DND-41 (cell line): ENCODE measurements around the gene HNRNPUL1.
A peak's percentile ranks its signal among the peaks of the same experiment; 100 is the strongest.

Source experiments
- ATAC-seq: fragments of 200-7000 bp; cut with Tn5 transposase; 3 replicates; pipeline ENCODE4 v1.9.1; 2021; ENCODE audit warnings: low read depth; ENCODE audit not compliant: insufficient read depth
- DNase-seq: peaks from one replicate; pipeline ENCODE4 v3.0.0-alpha.2; 2020
- H2AFZ ChIP-seq: 2 replicates; pipeline ENCODE4 v1.6.0; 2012; ENCODE audit warnings: low read depth, low read length
- H3K27ac ChIP-seq: 2 replicates; pipeline ENCODE4 v1.5.1; 2012; ENCODE audit warnings: low read length, inconsistent platforms
- H3K27me3 ChIP-seq: fragments of 200-600 bp; sonication (generic); 2 replicates; pipeline ENCODE4 v1.6.0; 2012; ENCODE audit warnings: low read length, mild to moderate bottlenecking, inconsistent platforms; ENCODE audit not compliant: insufficient read depth, poor library complexity
- H3K36me3 ChIP-seq: 2 replicates; pipeline ENCODE4 v1.5.1; 2012; ENCODE audit warnings: low read length, inconsistent platforms; ENCODE audit not compliant: insufficient read depth
- H3K4me1 ChIP-seq: 2 replicates; pipeline ENCODE4 v1.5.1; 2012; ENCODE audit warnings: mild to moderate bottlenecking, low read length; ENCODE audit not compliant: insufficient read depth
- H3K4me2 ChIP-seq: 2 replicates; pipeline ENCODE4 v1.6.0; 2012; ENCODE audit warnings: mild to moderate bottlenecking, moderate library complexity, low read length, inconsistent platforms; ENCODE audit not compliant: insufficient read depth
- H3K4me3 ChIP-seq, 2 experiments: fragments of 200-600 bp in 1 of 2; shearing (Covaris generic) in 1 of 2; 2 replicates each; pipeline ENCODE4 v1.5.1; 2012 to 2016; ENCODE audit warnings: inconsistent platforms in 2 of 2, low read length in 2 of 2, mild to moderate bottlenecking in 2 of 2, low read depth in 1 of 2, moderate library complexity in 1 of 2
- H3K79me2 ChIP-seq: 2 replicates; pipeline ENCODE4 v1.6.0; 2012; ENCODE audit warnings: low read length, inconsistent platforms; ENCODE audit not compliant: insufficient read depth
- H3K9ac ChIP-seq: 2 replicates; pipeline ENCODE4 v1.6.0; 2012; ENCODE audit warnings: low read depth, mild to moderate bottlenecking, inconsistent platforms, low read length, moderate library complexity
- H3K9me3 ChIP-seq: 2 replicates; pipeline ENCODE4 v1.5.1; 2012; ENCODE audit warnings: low read length, moderate library complexity, mild to moderate bottlenecking, inconsistent platforms; ENCODE audit not compliant: insufficient read depth, severe bottlenecking
- H4K20me1 ChIP-seq: 2 replicates; pipeline ENCODE4 v1.6.0; 2012; ENCODE audit warnings: low read length; ENCODE audit not compliant: insufficient read depth
- EZH2 ChIP-seq: IDR thresholded peaks from 3 replicates; pipeline ENCODE4 v1.6.1; 2012; ENCODE audit warnings: borderline replicate concordance, low read depth, mild to moderate bottlenecking, moderate library complexity, low read length, inconsistent platforms; ENCODE audit not compliant: severe bottlenecking
- TF ChIP-seq, protein P1 (sequence below): IDR thresholded peaks from 2 replicates; pipeline ENCODE4 v1.5.1; 2012; ENCODE audit warnings: borderline replicate concordance, low read length, moderate library complexity, mild to moderate bottlenecking; ENCODE audit not compliant: poor library complexity, severe bottlenecking; ENCODE audit errors: extremely low read depth

The HNRNPUL1 gene

DNA sequence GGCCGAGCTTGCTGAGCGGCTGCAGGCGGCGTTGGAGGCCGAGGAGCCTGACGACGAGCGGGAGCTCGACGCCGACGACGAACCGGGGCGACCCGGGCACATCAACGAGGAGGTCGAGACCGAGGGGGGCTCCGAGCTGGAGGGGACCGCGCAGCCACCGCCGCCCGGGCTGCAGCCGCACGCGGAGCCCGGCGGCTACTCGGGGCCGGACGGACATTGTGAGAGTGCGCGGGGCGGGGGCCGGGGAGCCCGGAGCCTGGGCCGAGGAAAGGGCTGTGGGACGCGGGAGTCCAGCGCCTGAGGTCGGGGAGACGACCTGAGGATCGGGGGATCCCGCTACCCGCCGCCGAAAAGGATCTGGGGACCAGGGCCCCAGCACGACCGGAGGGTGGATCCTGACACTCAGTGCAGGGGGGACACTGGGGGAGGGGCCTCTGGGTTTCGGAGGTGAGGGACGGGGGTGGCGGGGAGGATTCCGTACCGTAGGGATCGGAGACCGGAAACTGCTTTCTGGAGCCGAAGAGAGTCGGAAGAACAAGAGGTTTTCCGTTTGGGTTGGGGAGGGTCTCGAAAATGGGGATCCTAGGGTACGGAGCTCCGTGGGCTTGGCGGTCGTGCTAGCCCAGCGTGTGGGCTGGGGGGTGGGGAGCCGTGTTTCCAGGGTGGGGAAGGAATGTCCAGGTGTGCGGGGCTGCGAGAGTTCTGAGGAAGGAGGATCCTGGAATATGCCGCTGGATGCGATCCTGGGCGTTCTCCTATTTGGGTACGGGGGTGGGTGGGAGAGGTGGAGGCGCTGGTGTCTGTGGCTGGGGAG, 616 bp downstream of the HNRNPUL1 start:
- H3K4me2 ChIP-seq, result peak overlapping the region; percentile 76
- H3K27ac ChIP-seq, result peak overlapping the region; percentile 94
- H4K20me1 ChIP-seq, result peaks cover 28% of the 10 kb centered on the region
- TF ChIP-seq EZH2, result no peak
- TF ChIP-seq, protein P1, sequence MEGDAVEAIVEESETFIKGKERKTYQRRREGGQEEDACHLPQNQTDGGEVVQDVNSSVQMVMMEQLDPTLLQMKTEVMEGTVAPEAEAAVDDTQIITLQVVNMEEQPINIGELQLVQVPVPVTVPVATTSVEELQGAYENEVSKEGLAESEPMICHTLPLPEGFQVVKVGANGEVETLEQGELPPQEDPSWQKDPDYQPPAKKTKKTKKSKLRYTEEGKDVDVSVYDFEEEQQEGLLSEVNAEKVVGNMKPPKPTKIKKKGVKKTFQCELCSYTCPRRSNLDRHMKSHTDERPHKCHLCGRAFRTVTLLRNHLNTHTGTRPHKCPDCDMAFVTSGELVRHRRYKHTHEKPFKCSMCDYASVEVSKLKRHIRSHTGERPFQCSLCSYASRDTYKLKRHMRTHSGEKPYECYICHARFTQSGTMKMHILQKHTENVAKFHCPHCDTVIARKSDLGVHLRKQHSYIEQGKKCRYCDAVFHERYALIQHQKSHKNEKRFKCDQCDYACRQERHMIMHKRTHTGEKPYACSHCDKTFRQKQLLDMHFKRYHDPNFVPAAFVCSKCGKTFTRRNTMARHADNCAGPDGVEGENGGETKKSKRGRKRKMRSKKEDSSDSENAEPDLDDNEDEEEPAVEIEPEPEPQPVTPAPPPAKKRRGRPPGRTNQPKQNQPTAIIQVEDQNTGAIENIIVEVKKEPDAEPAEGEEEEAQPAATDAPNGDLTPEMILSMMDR, result no peak
- no peaks in the 10 kb centered on the region for H3K27me3 ChIP-seq
- H3K36me3 ChIP-seq, result peaks cover 47% of the 10 kb centered on the region
- peak overlapping the region; percentile 65 to 71 for H3K4me3 ChIP-seq
- peak overlapping the region; percentile 59 for H2AFZ ChIP-seq
- DNase-seq (peak; percentile 76), ATAC-seq (no peak)
- H3K4me1 ChIP-seq, result peaks cover 41% of the 10 kb centered on the region
- no peaks in the 10 kb centered on the region for H3K9me3 ChIP-seq
- peaks cover 63% of the 10 kb centered on the region for H3K79me2 ChIP-seq
- peak overlapping the region; percentile 98 for H3K9ac ChIP-seq

DNA sequence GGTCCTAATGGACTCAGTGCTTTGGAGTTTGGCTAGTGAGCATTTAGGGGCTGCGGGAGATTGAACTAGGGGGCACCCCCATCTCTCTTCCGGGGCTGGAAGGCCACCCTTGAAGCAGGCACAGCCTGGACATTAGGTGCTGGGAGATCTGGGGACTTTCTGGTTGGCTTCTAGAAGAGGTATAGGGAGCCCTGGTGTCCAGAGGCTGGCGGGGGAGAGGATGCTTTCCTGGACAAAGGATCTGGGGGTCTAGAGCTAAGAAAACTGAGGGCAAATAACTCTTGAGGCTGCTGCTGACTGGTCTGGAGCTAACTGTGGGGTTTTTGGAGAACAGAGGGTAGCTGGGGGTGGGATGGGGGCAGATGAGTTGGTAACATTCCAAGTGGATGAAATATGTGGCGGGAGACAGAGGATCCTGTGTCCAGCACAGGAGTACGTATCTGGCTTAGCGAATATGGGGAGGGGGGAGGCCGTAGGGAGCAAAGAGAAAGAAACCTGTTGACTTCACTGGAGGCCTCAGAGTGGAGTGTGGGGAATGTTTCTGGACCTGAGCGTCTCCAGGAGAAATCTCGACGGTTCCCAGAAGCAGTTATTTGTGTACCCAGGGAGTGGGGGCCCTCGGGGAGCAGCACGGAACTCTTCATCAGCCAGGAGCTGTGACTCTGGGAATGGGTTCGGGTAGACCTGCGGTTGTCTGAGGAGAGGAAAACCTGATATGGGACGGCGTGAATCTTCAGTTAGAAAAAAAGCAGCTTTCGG, 1.4 kb downstream of the HNRNPUL1 start:
- Histone ChIP-seq H3K36me3 (peaks cover 53% of the 10 kb centered on the region), H3K27ac (peak overlapping the region; percentile 94), H4K20me1 (peaks cover 28% of the 10 kb centered on the region), H2AFZ (no peak overlapping the region), H3K4me2 (peak overlapping the region; percentile 76), H3K4me1 (peaks cover 41% of the 10 kb centered on the region), H3K9me3 (no peaks in the 10 kb centered on the region), H3K9ac (peak overlapping the region; percentile 98), H3K27me3 (no peaks in the 10 kb centered on the region), H3K79me2 (peaks cover 70% of the 10 kb centered on the region), H3K4me3 (peak overlapping the region; percentile 65 to 71)
- DNase-seq (peak; percentile 13), ATAC-seq (no peak)
- TF ChIP-seq EZH2, result no peak
- TF ChIP-seq, protein P1, result no peak

DNA sequence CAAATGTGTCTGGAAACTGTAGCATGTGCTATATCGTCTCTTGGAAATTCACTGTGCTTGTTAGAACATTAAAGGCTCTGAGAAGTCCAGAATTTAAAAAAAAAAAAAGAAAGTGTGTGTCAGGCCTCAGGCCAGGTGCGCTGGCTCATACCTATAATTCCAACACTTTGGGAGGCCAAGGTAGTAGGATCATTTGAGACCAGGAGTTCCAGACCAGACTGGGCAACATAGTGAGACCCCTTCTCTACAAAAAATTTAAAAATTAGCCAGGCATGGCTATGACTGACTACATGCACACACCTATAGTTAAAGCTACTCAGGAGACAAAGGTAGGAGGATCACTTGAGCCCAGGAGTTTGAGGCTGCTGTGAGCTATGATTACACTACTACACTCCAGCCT, 4.9 kb downstream of the HNRNPUL1 start:
- Histone ChIP-seq H3K4me3 (no peak overlapping the region), H3K9ac (no peak overlapping the region), H3K36me3 (peaks cover 88% of the 10 kb centered on the region), H4K20me1 (peaks cover 56% of the 10 kb centered on the region), H3K27me3 (no peaks in the 10 kb centered on the region), H3K4me2 (no peak overlapping the region; the same call in 1 of the 2 replicates), H3K79me2 (peaks cover 91% of the 10 kb centered on the region), H3K4me1 (peaks cover 30% of the 10 kb centered on the region), H3K9me3 (no peaks in the 10 kb centered on the region), H2AFZ (no peak overlapping the region), H3K27ac (no peak overlapping the region)
- ATAC-seq (no peak), DNase-seq (no peak)
- TF ChIP-seq EZH2, result no peak
- TF ChIP-seq, protein P1, result no peak
